ENCODE data around the gene CFAP57.

CFAP57 gene

GRCh38 chr1:43266881-43267280, 94.8 kb downstream of the CFAP57 start:
- no peak for TF ChIP-seq CTCF (conservative IDR thresholded peaks at IDR 0.05; ENCODE audit: low read depth)
- ChIA-PET CTCF (interaction anchor here (0.7 kb wide), 1 partner anchor 1093 kb away, joined by 3 read pairs; no protein-coding TSS in a partner anchor), POLR2A (ENCODE audit: low non-redundant PET) (no interaction called here)
- H3K27ac ChIP-seq: no peak overlapping the region
- DNase-seq (ENCODE audit: low spot score): no peak

- CTCF ChIA-PET: interaction anchor here (0.7 kb wide), 2 partner anchors 28 to 1094 kb away, joined by 3 read pairs; no protein-coding TSS in a partner anchor
- no peak for TF ChIP-seq CTCF (conservative IDR thresholded peaks at IDR 0.05; ENCODE audit: low read depth)
- H3K27ac ChIP-seq: no peak overlapping the region
- POLR2A ChIA-PET (ENCODE audit: low non-redundant PET): no interaction called here
- no peak for DNase-seq (ENCODE audit: low spot score)
These were observed 95.2 kb downstream of the CFAP57 start for GRCh38 chr1:43267291-43267805.

- no peak for DNase-seq (ENCODE audit: low spot score)
- no peak for TF ChIP-seq CTCF (conservative IDR thresholded peaks at IDR 0.05; ENCODE audit: low read depth)
- ChIA-PET CTCF (interaction anchor here (0.7 kb wide), 1 partner anchor 29 kb away, joined by 3 read pairs; no protein-coding TSS in a partner anchor), POLR2A (ENCODE audit: low non-redundant PET) (no interaction called here)
- no peak overlapping the region for H3K27ac ChIP-seq
These were observed 95.8 kb downstream of the CFAP57 start for GRCh38 chr1:43267818-43268425.

- ChIA-PET POLR2A (ENCODE audit: low non-redundant PET) (no interaction called here), CTCF (interaction anchor here (0.6 kb wide), 1 partner anchor 83 kb away, joined by 3 read pairs; no protein-coding TSS in a partner anchor)
- DNase-seq (ENCODE audit: low spot score): no peak
- no peak for TF ChIP-seq CTCF (conservative IDR thresholded peaks at IDR 0.05; ENCODE audit: low read depth)
- H3K27ac ChIP-seq: no peak within 1 kb of the TSS
These were observed 97.7 kb downstream of the CFAP57 start, which contains the start of gene TMEM125 for GRCh38 chr1:43269627-43270375. Gene TMEM125, plus strand, starts transcription at chr1:43269983. Its CDS starts 2,740 bp downstream, at chr1:43272723.

- no peak for TF ChIP-seq CTCF (conservative IDR thresholded peaks at IDR 0.05; ENCODE audit: low read depth)
- no peak overlapping the region for H3K27ac ChIP-seq
- DNase-seq (ENCODE audit: low spot score): peak; percentile 97
- ChIA-PET POLR2A (ENCODE audit: low non-redundant PET) (interaction anchor here (0.6 kb wide), 1 partner anchor 72 kb away, joined by 4 read pairs; no protein-coding TSS in a partner anchor), CTCF (interaction anchor here (0.6 to 0.7 kb wide), 3 partner anchors 14 to 1423 kb away, joined by 3 to 5 read pairs (median 4); no protein-coding TSS in a partner anchor)
These were observed 98.4 kb downstream of the CFAP57 start for GRCh38 chr1:43270421-43271095.

Data from RWPE1 (cell line).